Measurements from ENCODE around the gene CRY1. TPM values are rescaled to one million over a fixed set of nuclear protein-coding genes. Genes with fewer than 3 reads are reported as not detected.

The CRY1 gene
- total and polyA plus RNA-seq, 8 donors: 19.4 to 33.7 (median 27.4) TPM

DNA sequence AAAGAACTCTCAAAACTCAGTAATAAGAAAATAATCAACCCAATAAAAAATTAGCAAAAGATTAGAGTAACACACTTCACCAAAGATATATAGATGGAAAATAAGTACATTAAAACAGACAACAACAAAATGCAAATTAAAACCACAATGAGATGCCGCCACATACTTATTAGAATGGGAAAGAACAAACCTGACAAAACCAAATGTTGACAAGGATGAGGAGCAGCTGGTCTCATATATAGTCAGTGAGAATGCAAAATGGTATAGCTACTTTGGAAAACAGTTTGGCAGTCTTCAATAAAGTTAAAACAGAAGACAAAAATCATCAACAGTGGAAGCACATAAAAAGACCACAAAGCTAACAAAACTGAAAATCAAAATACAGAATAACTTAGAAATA, 29.1 kb downstream of the CRY1 start:
- H3K4me3 ChIP-seq: no peak overlapping the region
- intact Hi-C loops (cut with DNase I): no loop called here
- peaks cover 0 to 5% of the 10 kb centered on the region in 2 donors for H3K9me3 ChIP-seq
- no peak for TF ChIP-seq CTCF (IDR thresholded peaks at IDR 0.05)
- ATAC-seq (no peak), DNase-seq (no peak)
- H3K36me3 ChIP-seq: peaks cover 0 to 4% of the 10 kb centered on the region in 2 donors
- H3K4me1 ChIP-seq: no peaks in the 10 kb centered on the region
- H3K27ac ChIP-seq: no peak overlapping the region
- H3K27me3 ChIP-seq: no peaks in the 10 kb centered on the region

GRCh38 chr12:107058190-107058589, 35.2 kb downstream of the CRY1 start:
- peak; percentile 59 for ATAC-seq
- TF ChIP-seq CTCF (IDR thresholded peaks at IDR 0.05): no peak
- H3K9me3 ChIP-seq: peaks cover 0 to 12% of the 10 kb centered on the region in 2 donors
- no peak for DNase-seq
- no peaks in the 10 kb centered on the region for H3K36me3 ChIP-seq
- intact Hi-C loops (cut with DNase I): no loop called here
- H3K4me1 ChIP-seq: no peaks in the 10 kb centered on the region
- H3K27ac ChIP-seq: peak overlapping the region in 1 of 2 donors; percentile 10
- H3K4me3 ChIP-seq: no peak overlapping the region
- H3K27me3 ChIP-seq: no peaks in the 10 kb centered on the region

- no peaks in the 10 kb centered on the region for H3K36me3 ChIP-seq
- DNase-seq (no peak), ATAC-seq (peak; percentile 89)
- TF ChIP-seq CTCF (IDR thresholded peaks at IDR 0.05): no peak
- no peak overlapping the region for H3K4me3 ChIP-seq
- H3K27me3 ChIP-seq: no peaks in the 10 kb centered on the region
- peaks cover 0 to 13% of the 10 kb centered on the region in 2 donors for H3K9me3 ChIP-seq
- intact Hi-C loops (cut with DNase I): no loop called here
- H3K27ac ChIP-seq: peak overlapping the region in 1 of 2 donors; percentile 10
- H3K4me1 ChIP-seq: no peaks in the 10 kb centered on the region
These were observed 36.1 kb downstream of the CRY1 start for GRCh38 chr12:107057071-107057834.

GRCh38 chr12:107053709-107054108, 39.6 kb downstream of the CRY1 start:
- no peak for ATAC-seq
- no peak overlapping the region for H3K4me3 ChIP-seq
- peaks cover 0 to 5% of the 10 kb centered on the region in 2 donors for H3K36me3 ChIP-seq
- intact Hi-C loops (cut with DNase I): no loop called here
- H3K27me3 ChIP-seq: no peaks in the 10 kb centered on the region
- H3K27ac ChIP-seq: no peak overlapping the region
- peaks cover 0 to 20% of the 10 kb centered on the region in 2 donors for H3K9me3 ChIP-seq
- DNase-seq: no peak
- no peaks in the 10 kb centered on the region for H3K4me1 ChIP-seq
- no peak for TF ChIP-seq CTCF (IDR thresholded peaks at IDR 0.05)

- Histone ChIP-seq H3K9me3 (peaks cover 0 to 15% of the 10 kb centered on the region in 2 donors), H3K27ac (no peak overlapping the region), H3K4me1 (no peaks in the 10 kb centered on the region), H3K27me3 (no peaks in the 10 kb centered on the region), H3K4me3 (no peak overlapping the region), H3K36me3 (peaks cover 0 to 5% of the 10 kb centered on the region in 2 donors)
- DNase-seq: no peak
- TF ChIP-seq CTCF (IDR thresholded peaks at IDR 0.05): no peak
- ATAC-seq: no peak
- intact Hi-C loops (cut with DNase I): no loop called here
These were observed 48.2 kb downstream of the CRY1 start for GRCh38 chr12:107045186-107045585.

All from left lung (tissue), 10 donors.